NB4 (cell line): ENCODE data around the gene TMCO4.

Source experiments
- MYC ChIP-seq: IDR thresholded peaks from 2 replicates; pipeline ENCODE4 v1.6.1; 2011; ENCODE audit warnings: low read depth, low read length
- POLR2A ChIP-seq: IDR thresholded peaks from 2 replicates; pipeline ENCODE4 v1.6.1; 2011; ENCODE audit warnings: mild to moderate bottlenecking; ENCODE audit not compliant: insufficient read length; ENCODE audit errors: extremely low read depth
- TF ChIP-seq, protein P1 (sequence below): IDR thresholded peaks from one replicate; pipeline ENCODE4 v1.5.1; 2012; ENCODE audit warnings: low read depth, low read length
- TF ChIP-seq, protein P2 (sequence below): IDR thresholded peaks from 2 replicates; pipeline ENCODE4 v1.6.1; 2011; ENCODE audit warnings: low read depth, low read length

DNA sequence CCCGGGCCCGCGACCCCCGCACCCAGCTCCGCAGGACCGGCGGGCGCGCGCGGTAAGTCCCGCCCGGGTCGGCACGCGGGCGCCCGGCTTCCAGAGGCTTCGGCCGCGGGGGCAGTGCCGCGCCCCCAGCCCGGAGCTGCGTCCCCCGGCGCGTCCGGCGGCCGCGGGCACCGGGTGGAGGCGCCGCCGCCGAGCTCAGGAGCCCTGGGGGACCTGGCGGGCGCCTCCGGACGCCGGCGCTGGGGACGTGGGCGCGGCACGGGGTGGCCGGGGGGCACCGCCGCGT is 155.4 kb downstream of the TMCO4 start:
- TF ChIP-seq, protein P1, sequence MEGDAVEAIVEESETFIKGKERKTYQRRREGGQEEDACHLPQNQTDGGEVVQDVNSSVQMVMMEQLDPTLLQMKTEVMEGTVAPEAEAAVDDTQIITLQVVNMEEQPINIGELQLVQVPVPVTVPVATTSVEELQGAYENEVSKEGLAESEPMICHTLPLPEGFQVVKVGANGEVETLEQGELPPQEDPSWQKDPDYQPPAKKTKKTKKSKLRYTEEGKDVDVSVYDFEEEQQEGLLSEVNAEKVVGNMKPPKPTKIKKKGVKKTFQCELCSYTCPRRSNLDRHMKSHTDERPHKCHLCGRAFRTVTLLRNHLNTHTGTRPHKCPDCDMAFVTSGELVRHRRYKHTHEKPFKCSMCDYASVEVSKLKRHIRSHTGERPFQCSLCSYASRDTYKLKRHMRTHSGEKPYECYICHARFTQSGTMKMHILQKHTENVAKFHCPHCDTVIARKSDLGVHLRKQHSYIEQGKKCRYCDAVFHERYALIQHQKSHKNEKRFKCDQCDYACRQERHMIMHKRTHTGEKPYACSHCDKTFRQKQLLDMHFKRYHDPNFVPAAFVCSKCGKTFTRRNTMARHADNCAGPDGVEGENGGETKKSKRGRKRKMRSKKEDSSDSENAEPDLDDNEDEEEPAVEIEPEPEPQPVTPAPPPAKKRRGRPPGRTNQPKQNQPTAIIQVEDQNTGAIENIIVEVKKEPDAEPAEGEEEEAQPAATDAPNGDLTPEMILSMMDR = no peak
- TF ChIP-seq MYC = no peak
- no peak for TF ChIP-seq POLR2A
- TF ChIP-seq, protein P2, sequence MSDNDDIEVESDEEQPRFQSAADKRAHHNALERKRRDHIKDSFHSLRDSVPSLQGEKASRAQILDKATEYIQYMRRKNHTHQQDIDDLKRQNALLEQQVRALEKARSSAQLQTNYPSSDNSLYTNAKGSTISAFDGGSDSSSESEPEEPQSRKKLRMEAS = no peak
